NT2/D1 (cell line): ENCODE results near the gene EIF1.

Experiments
- SUZ12 ChIP-seq: IDR thresholded peaks from 2 replicates; pipeline ENCODE4 v1.6.1; 2011; ENCODE audit not compliant: insufficient read length, insufficient read depth; ENCODE audit errors: extremely low read depth
- ZNF274 ChIP-seq: IDR thresholded peaks from 2 replicates; pipeline ENCODE4 v1.6.1; 2011; ENCODE audit warnings: mild to moderate bottlenecking, low read depth, low read length

- TF ChIP-seq ZNF274 (no peak), SUZ12 (no peak)
Measured at GRCh38 chr17:41707803-41708669, 19.4 kb downstream of the EIF1 start.
